Upper lobe of right lung (tissue), 1 donor: ENCODE data around the gene DYNAP. TPM values are rescaled to one million over a fixed set of nuclear protein-coding genes. Genes with fewer than 3 reads are reported as not detected.

Experiments
- ATAC-seq: fragments of 200-7000 bp; cut with Tn5 transposase; one replicate; pipeline ENCODE4 v1.9.1; 2020; ENCODE audit warnings: mild to moderate bottlenecking, moderate library complexity
- DNase-seq: peaks from one replicate; pipeline ENCODE4 v3.0.0-alpha.2; 2020
- H3K27ac ChIP-seq: fragments of 200-600 bp; one replicate; pipeline ENCODE4 v1.8.0; 2022
- H3K27me3 ChIP-seq: fragments of 200-600 bp; one replicate; pipeline ENCODE4 v1.8.0; 2022; ENCODE audit warnings: mild to moderate bottlenecking
- H3K36me3 ChIP-seq: fragments of 200-600 bp; one replicate; pipeline ENCODE4 v1.8.0; 2022
- H3K4me1 ChIP-seq: fragments of 200-600 bp; one replicate; pipeline ENCODE4 v1.8.0; 2022
- H3K4me3 ChIP-seq: fragments of 200-600 bp; one replicate; pipeline ENCODE4 v1.8.0; 2022; ENCODE audit warnings: mild to moderate bottlenecking
- H3K9me3 ChIP-seq: fragments of 200-600 bp; one replicate; pipeline ENCODE4 v1.8.0; 2022
- intact Hi-C: fragments of 100-400 bp; cut with DNase I; formaldehyde crosslinking; loops from one replicate; pipeline ENCODE4 v1.11.0; 2022
- total RNA-seq: library from RNA; stranded (reverse); fragmentation: NEBNext Ultra II Directional; extraction: Animal tissue kit (Norgen Biotek cat#: 25700); gene quantifications from one replicate; pipeline ENCODE4 v1.2.1, GENCODE V29; 2021
- TF ChIP-seq, protein P1 (sequence below): fragments of 200-600 bp; IDR thresholded peaks from one replicate; pipeline ENCODE4 v1.8.0; 2022; ENCODE audit warnings: antibody characterized with exemption
- donor health status: DM: no; HTN: yes; CAD: no; lungs with severe emphysema.

The DYNAP gene
- total RNA-seq, 1 donor from 2014 or later, result not detected

DNA sequence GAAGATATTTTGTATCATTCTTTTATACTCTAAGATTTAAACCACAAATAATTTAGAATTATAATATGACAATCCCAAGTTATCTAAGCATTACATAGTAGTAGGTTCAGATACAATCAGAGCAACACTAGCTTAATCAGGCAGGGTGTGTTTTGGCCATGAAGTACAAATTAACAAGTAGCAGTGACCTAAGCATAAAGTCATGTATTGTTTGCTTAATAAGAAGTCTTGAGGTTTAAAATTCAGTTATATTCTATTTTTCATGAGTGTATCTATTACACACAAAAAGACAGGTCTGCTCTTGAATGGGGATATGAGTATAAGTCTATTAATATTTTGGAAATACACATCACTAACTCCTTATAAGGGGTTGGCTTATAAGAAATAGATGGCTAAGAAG lies 39.9 kb downstream of the DYNAP start:
- Histone ChIP-seq H3K36me3 (no peaks in the 10 kb centered on the region), H3K4me1 (no peaks in the 10 kb centered on the region), H3K4me3 (no peak overlapping the region), H3K27ac (no peak overlapping the region), H3K9me3 (no peaks in the 10 kb centered on the region), H3K27me3 (no peaks in the 10 kb centered on the region)
- DNase-seq (no peak), ATAC-seq (no peak)
- TF ChIP-seq, protein P1, sequence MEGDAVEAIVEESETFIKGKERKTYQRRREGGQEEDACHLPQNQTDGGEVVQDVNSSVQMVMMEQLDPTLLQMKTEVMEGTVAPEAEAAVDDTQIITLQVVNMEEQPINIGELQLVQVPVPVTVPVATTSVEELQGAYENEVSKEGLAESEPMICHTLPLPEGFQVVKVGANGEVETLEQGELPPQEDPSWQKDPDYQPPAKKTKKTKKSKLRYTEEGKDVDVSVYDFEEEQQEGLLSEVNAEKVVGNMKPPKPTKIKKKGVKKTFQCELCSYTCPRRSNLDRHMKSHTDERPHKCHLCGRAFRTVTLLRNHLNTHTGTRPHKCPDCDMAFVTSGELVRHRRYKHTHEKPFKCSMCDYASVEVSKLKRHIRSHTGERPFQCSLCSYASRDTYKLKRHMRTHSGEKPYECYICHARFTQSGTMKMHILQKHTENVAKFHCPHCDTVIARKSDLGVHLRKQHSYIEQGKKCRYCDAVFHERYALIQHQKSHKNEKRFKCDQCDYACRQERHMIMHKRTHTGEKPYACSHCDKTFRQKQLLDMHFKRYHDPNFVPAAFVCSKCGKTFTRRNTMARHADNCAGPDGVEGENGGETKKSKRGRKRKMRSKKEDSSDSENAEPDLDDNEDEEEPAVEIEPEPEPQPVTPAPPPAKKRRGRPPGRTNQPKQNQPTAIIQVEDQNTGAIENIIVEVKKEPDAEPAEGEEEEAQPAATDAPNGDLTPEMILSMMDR, result no peak
- intact Hi-C loops, result no loop called here

- no peak for ATAC-seq
- H3K36me3 ChIP-seq, result no peaks in the 10 kb centered on the region
- TF ChIP-seq, protein P1, result no peak
Observed at GRCh38 chr18:54636217-54636616, 45.2 kb downstream of the DYNAP start.

GRCh38 chr18:54641734-54642133 lies 50.7 kb downstream of the DYNAP start:
- no peak for ATAC-seq
- DNase-seq, result no peak
- Histone ChIP-seq H3K27me3 (peaks cover 11% of the 10 kb centered on the region), H3K27ac (no peak overlapping the region), H3K4me1 (no peaks in the 10 kb centered on the region), H3K36me3 (no peaks in the 10 kb centered on the region), H3K4me3 (no peak overlapping the region), H3K9me3 (no peaks in the 10 kb centered on the region)
- intact Hi-C loops, result no loop called here
- TF ChIP-seq, protein P1, result no peak

More at GRCh38 chr18:54636217-54636616, 45.2 kb downstream of the DYNAP start:
- H3K27ac ChIP-seq, result no peak overlapping the region
- no peak for DNase-seq
- H3K9me3 ChIP-seq, result no peaks in the 10 kb centered on the region
- peaks cover 11% of the 10 kb centered on the region for H3K27me3 ChIP-seq
- intact Hi-C loops, result no loop called here
- H3K4me1 ChIP-seq, result no peaks in the 10 kb centered on the region
- H3K4me3 ChIP-seq, result no peak overlapping the region

DNA sequence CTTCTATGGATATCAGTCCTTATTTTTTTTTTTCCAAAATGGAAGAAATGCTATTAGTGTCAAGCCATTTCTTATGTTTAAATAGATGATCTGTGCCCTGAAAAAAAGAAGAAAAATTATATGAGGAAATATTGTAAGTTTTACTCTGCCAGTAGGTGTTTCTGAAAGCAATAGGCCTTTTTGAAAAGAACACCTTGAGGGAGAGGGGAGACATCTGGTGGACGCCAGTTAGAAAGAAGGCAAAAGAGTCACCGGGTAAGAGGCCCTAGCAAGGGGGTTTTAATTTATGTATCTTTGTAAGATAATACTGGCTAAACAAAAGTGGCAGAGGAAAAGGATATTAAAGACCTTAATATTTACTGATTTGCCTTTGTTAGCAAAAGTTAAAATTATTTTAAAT lies 56.1 kb downstream of the DYNAP start:
- Histone ChIP-seq H3K27ac (no peak overlapping the region), H3K27me3 (no peaks in the 10 kb centered on the region), H3K36me3 (no peaks in the 10 kb centered on the region), H3K4me1 (no peaks in the 10 kb centered on the region), H3K4me3 (no peak overlapping the region), H3K9me3 (no peaks in the 10 kb centered on the region)
- ATAC-seq (no peak), DNase-seq (no peak)
- TF ChIP-seq, protein P1, result peak; percentile 29
- intact Hi-C loops, result no loop called here

Other genes with a start within 250 kb of the DYNAP start
- not detected for gene STARD6, start 233.4 kb upstream of the DYNAP start, total RNA-seq
- gene C18orf54, start 233.3 kb upstream of the DYNAP start, total RNA-seq, result 3.0 TPM
- gene RAB27B, start 237.2 kb downstream of the DYNAP start, total RNA-seq, result 22.2 TPM